Right atrium auricular region (tissue), 2 donors: ENCODE measurements around the gene SGCD. TPM values are rescaled to one million over a fixed set of nuclear protein-coding genes. Genes with fewer than 3 reads are reported as not detected.
A peak's percentile ranks its signal among the peaks of the same experiment; 100 is the strongest.

ENCODE experiments used
- DNase-seq: peaks from one replicate; pipeline ENCODE4 v3.0.0-alpha.2; 2019; ENCODE audit warnings: low spot score
- H3K27ac ChIP-seq, 2 donors: fragments of 200-600 bp; sonication (generic); 1 replicate in 1 of 2; 2 replicates in 1 of 2; pipeline ENCODE4 v1.5.1; 2016 to 2019
- H3K27me3 ChIP-seq, 2 donors: fragments of 200-600 bp; sonication (generic); one replicate each; pipeline versions ENCODE4 v1.5.1 to v1.6.0; 2017 to 2019
- H3K36me3 ChIP-seq: fragments of 200-600 bp; sonication (generic); one replicate; pipeline ENCODE4 v1.5.1; 2016
- H3K4me1 ChIP-seq, 2 donors: fragments of 200-600 bp; sonication (generic); one replicate each; pipeline versions ENCODE4 v1.5.1 to v1.6.0; 2017 to 2019
- H3K4me3 ChIP-seq, 2 donors: fragments of 200-600 bp; sonication (generic); 1 replicate in 1 of 2; 2 replicates in 1 of 2; pipeline ENCODE4 v1.5.1; 2017 to 2019; ENCODE audit warnings: mild to moderate bottlenecking in 1 of 2, moderate library complexity in 1 of 2
- H3K9me3 ChIP-seq, 2 donors: fragments of 200-600 bp; sonication (generic); one replicate each; pipeline ENCODE4 v1.5.1; 2019
- total RNA-seq, 2 donors: library from RNA; depleted of rRNA; stranded (reverse); fragments of >200 nt; gene quantifications; one replicate each; pipeline ENCODE4 v1.1.0, GENCODE V29; 2016
- TF ChIP-seq, protein P1 (sequence below), 2 donors: fragments of 200-600 bp; sonication (generic); IDR thresholded peaks; one replicate each; pipeline ENCODE4 v1.5.1; 2019; ENCODE audit warnings: antibody characterized with exemption in 2 of 2

Gene SGCD
- total RNA-seq, 2 donors from 2014 or later, result 56.2 to 85.1 TPM

DNA sequence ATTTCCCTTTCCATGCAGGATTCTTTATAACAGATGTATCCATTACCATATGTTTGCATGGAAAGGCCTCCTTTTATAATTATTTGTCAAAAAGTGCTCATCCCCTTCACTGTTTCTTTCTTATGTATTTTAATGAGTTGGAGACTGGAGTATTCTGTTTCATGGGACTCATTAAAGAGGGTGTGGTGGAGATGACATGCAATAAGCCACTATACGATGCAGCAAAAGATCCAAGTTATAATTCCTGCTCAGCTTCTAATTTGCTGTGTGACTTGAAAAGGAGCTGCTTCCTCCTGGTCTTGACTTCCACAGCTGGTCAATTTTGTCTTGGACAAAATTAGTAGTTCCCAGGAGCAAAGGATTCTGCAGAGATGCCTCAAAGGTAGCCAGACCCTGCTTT is 13.9 kb downstream of the SGCD start:
- Histone ChIP-seq H3K4me3 (no peak overlapping the region), H3K9me3 (no peaks in the 10 kb centered on the region)

DNA sequence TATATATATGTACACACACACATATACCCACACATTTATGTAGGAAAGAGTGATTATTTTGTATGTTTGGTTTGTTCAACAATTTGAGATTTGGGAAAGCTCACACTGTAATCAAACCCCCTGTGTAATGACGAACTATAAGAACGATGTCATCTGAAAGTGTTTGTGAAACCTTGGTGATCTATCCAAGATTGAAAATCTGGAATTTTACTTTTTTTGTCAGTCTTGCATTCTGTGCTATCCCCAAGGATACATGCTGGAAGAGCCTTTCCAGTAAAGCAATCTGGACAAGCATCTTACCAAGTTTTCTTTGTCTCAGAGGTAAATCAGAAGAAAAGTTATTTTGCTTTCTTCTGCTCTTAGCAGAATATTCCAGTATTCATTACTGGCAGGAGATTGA is 23.3 kb downstream of the SGCD start:
- Histone ChIP-seq H3K4me3 (no peak overlapping the region), H3K36me3 (peaks cover 7% of the 10 kb centered on the region), H3K27me3 (no peaks in the 10 kb centered on the region), H3K4me1 (no peaks in the 10 kb centered on the region), H3K27ac (no peak overlapping the region), H3K9me3 (no peaks in the 10 kb centered on the region)
- DNase-seq, result no peak
- TF ChIP-seq, protein P1, sequence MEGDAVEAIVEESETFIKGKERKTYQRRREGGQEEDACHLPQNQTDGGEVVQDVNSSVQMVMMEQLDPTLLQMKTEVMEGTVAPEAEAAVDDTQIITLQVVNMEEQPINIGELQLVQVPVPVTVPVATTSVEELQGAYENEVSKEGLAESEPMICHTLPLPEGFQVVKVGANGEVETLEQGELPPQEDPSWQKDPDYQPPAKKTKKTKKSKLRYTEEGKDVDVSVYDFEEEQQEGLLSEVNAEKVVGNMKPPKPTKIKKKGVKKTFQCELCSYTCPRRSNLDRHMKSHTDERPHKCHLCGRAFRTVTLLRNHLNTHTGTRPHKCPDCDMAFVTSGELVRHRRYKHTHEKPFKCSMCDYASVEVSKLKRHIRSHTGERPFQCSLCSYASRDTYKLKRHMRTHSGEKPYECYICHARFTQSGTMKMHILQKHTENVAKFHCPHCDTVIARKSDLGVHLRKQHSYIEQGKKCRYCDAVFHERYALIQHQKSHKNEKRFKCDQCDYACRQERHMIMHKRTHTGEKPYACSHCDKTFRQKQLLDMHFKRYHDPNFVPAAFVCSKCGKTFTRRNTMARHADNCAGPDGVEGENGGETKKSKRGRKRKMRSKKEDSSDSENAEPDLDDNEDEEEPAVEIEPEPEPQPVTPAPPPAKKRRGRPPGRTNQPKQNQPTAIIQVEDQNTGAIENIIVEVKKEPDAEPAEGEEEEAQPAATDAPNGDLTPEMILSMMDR (IDR thresholded peaks at IDR 0.05), result no peak

More for the DNA sequence above, 13.9 kb downstream of the SGCD start:
- no peak for DNase-seq
- Histone ChIP-seq H3K27me3 (no peaks in the 10 kb centered on the region), H3K4me1 (no peaks in the 10 kb centered on the region), H3K27ac (no peak overlapping the region), H3K36me3 (peaks cover 13% of the 10 kb centered on the region)
- TF ChIP-seq, protein P1 (IDR thresholded peaks at IDR 0.05), result no peak

DNA sequence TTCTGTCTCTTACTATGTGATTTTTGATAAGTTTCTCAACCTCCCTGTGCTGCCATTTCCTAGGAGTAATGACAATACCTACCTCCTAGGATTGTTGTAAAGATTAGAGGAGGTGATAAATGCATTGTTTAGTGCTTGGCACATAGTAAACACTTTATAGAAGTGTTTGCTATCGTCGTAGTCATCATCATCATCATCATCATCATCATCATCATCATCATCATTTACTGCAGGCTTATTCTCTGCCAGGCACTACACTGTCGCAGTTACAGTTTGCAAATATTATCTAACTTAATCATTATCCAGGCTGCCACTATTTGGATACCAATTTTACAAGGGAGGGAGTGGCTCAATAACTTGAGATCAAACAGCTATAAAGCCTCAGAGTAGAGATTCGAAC is 24.5 kb downstream of the SGCD start:
- no peak overlapping the region for H3K27ac ChIP-seq
- TF ChIP-seq, protein P1 (IDR thresholded peaks at IDR 0.05), result no peak
- H3K36me3 ChIP-seq, result peaks cover 5% of the 10 kb centered on the region
- H3K27me3 ChIP-seq, result no peaks in the 10 kb centered on the region
- H3K4me3 ChIP-seq, result no peak overlapping the region
- H3K9me3 ChIP-seq, result no peaks in the 10 kb centered on the region
- DNase-seq, result no peak
- H3K4me1 ChIP-seq, result no peaks in the 10 kb centered on the region

DNA sequence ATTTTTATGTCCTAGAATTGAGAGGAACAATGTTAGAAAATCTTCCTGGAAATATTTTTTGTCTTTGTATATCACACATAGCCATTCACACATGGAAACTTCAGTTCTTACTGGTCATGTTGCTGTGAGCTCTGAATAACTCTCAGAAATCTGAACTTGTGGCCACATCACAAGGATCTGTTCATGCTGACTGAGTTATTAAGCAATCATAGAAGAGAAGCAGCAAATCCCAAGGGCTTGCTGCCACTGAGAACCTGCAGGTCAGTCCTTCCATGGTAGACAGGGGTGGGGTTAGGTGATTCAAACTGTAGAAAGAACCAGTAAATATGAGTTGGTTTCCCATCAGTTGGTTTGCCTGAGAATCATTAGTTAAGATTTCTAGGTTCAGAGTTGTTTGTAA is 27.6 kb downstream of the SGCD start:
- H3K4me1 ChIP-seq, result no peaks in the 10 kb centered on the region
- no peak overlapping the region for H3K4me3 ChIP-seq
- no peaks in the 10 kb centered on the region for H3K9me3 ChIP-seq
- DNase-seq, result no peak
- H3K36me3 ChIP-seq, result no peaks in the 10 kb centered on the region
- H3K27me3 ChIP-seq, result no peaks in the 10 kb centered on the region
- TF ChIP-seq, protein P1 (IDR thresholded peaks at IDR 0.05), result no peak
- no peak overlapping the region for H3K27ac ChIP-seq

DNA sequence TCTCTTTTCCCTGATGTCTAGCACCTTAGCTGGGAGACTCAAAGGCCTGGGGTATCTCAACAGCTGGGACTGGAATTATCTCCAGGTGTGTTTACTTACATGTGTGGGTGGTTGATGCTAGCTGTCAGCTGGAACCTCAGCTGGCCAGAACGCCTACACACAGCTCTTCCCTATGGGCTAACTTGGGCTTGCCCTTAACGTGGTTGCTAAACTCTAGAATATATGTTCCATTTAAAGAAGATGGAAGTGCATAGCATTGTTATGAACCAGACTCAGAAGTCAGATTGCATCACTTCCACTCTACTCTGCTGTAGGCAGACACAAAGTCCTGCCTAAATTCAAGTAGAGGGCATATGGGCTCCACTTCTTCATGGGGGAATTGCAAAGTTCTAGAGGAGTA is 29.3 kb downstream of the SGCD start:
- no peak overlapping the region for H3K27ac ChIP-seq
- H3K9me3 ChIP-seq, result no peaks in the 10 kb centered on the region
- H3K27me3 ChIP-seq, result no peaks in the 10 kb centered on the region
- H3K4me3 ChIP-seq, result no peak overlapping the region
- TF ChIP-seq, protein P1 (IDR thresholded peaks at IDR 0.05), result no peak
- DNase-seq, result no peak
- H3K4me1 ChIP-seq, result no peaks in the 10 kb centered on the region
- H3K36me3 ChIP-seq, result no peaks in the 10 kb centered on the region

DNA sequence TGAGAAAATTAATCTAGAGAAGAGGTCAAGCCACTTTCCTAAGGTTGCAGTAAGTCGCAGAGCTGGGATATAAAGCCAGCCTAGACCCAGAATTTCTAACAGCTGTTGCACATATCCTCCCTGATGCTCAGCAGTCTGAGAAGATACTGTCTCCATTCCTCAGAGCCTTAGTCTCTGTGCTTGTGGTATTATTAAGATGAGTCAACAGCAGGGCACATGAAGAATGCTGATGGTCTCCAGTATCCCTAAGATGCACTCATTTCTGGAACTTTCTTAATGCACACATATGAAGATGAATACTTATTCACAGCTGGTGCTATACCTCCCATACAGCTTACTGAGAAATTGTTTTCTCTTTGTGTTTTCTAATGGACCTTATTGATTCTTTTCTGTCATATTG is 32.5 kb downstream of the SGCD start:
- H3K4me3 ChIP-seq, result no peak overlapping the region
- H3K9me3 ChIP-seq, result no peaks in the 10 kb centered on the region
- no peak for DNase-seq
- H3K27ac ChIP-seq, result peak overlapping the region in 1 of 2 donors; percentile 6
- H3K27me3 ChIP-seq, result no peaks in the 10 kb centered on the region
- TF ChIP-seq, protein P1 (IDR thresholded peaks at IDR 0.05), result no peak
- no peaks in the 10 kb centered on the region for H3K36me3 ChIP-seq
- no peaks in the 10 kb centered on the region for H3K4me1 ChIP-seq
